ENCODE data around the gene TRIM56. TPM values are rescaled to one million over a fixed set of nuclear protein-coding genes. Genes with fewer than 3 reads are reported as not detected.
A peak's percentile ranks its signal among the peaks of the same experiment; 100 is the strongest.

Gene TRIM56
- total and polyA plus RNA-seq, 2 of the 13 experiments (the other 11 are each of a cell fraction or from before 2014, with no cell fraction given) = 3.2 to 7.1 TPM

- TF ChIP-seq ZFP91 (CRISPR knock-in tag; IDR thresholded peaks at IDR 0.05; ENCODE audit: borderline replicate concordance) (no peak; the same call in 1 of the 2 replicates), ZNF672 (CRISPR knock-in tag; IDR thresholded peaks at IDR 0.05) (no peak), KLF11 (CRISPR knock-in tag; IDR thresholded peaks at IDR 0.05) (no peak), ZNF746 (CRISPR knock-in tag; IDR thresholded peaks at IDR 0.05) (no peak; the same call in 1 of the 2 replicates), ZBTB25 (CRISPR knock-in tag; IDR thresholded peaks at IDR 0.05) (no peak), MEIS1 (CRISPR knock-in tag; IDR thresholded peaks at IDR 0.05; ENCODE audit: borderline replicate concordance) (0 out of 2 replicates have a peak, but pooled peaks have one; percentile 24), MTF1 (CRISPR knock-in tag; IDR thresholded peaks at IDR 0.05) (no peak), EP300 (IDR thresholded peaks at IDR 0.05; ENCODE audit: low read depth in 2 of 2, low read length in 2 of 2) (no peak), EP300 (CRISPR knock-in tag; IDR thresholded peaks at IDR 0.05; ENCODE audit: borderline replicate concordance) (no peak), ZNF788 (CRISPR knock-in tag; IDR thresholded peaks at IDR 0.05; ENCODE audit: borderline replicate concordance) (peak; percentile 63; the same call in 1 of the 2 replicates), ZNF740 (CRISPR knock-in tag; IDR thresholded peaks at IDR 0.05) (no peak), SP2 (CRISPR knock-in tag; IDR thresholded peaks at IDR 0.05) (no peak), AKNA (CRISPR knock-in tag; IDR thresholded peaks at IDR 0.05; ENCODE audit: borderline replicate concordance) (no peak), ZNF646 (CRISPR knock-in tag; IDR thresholded peaks at IDR 0.05) (peak; percentile 86), CCDC6 (CRISPR knock-in tag; IDR thresholded peaks at IDR 0.05) (no peak)
These were observed 23.1 kb downstream of the TRIM56 start (continued) for GRCh38 chr7:101108330-101108857.
